A549 (cell line): ENCODE measurements around the gene ITGB1BP1.

Experiments
- EHMT2 ChIP-seq: fragments of 200-600 bp; sonication (generic); IDR thresholded peaks from 2 replicates; pipeline ENCODE4 v1.6.1; 2016; ENCODE audit warnings: antibody characterized with exemption, low read depth, mild to moderate bottlenecking, moderate library complexity
- KDM1A ChIP-seq: fragments of 200-600 bp; sonication (generic); IDR thresholded peaks from 2 replicates; pipeline ENCODE4 v1.6.1; 2016; ENCODE audit warnings: low read depth, mild to moderate bottlenecking
- POLR2A ChIP-seq: IDR thresholded peaks from 2 replicates; pipeline ENCODE4 v1.6.1; 2012; ENCODE audit warnings: mild to moderate bottlenecking, low read length
- RCOR1 ChIP-seq: fragments of 150-350 bp; IDR thresholded peaks from 2 replicates; pipeline ENCODE4 v1.6.1; 2014; ENCODE audit warnings: antibody characterized with exemption, low read length, low read depth

- TF ChIP-seq POLR2A (no peak), EHMT2 (no peak), KDM1A (no peak), RCOR1 (no peak)
Observed at GRCh38 chr2:9417725-9418124, 5.6 kb downstream of the ITGB1BP1 start.
